DOHH2 (cell line): ENCODE data around the gene IGSF11.

ENCODE experiments used
- H3F3A ChIP-seq: fragments of 200-600 bp; sonication (generic), shearing (Covaris generic); 2 replicates; pipeline ENCODE4 v1.6.0; 2016; ENCODE audit warnings: antibody characterized with exemption, mild to moderate bottlenecking; ENCODE audit not compliant: control insufficient read depth, insufficient read depth
- H3K27ac ChIP-seq: fragments of 200-600 bp; sonication (generic); 2 replicates; pipeline ENCODE4 v1.5.1; 2014; ENCODE audit warnings: low read depth, mild to moderate bottlenecking, low read length, moderate library complexity
- H3K27me3 ChIP-seq: fragments of 200-600 bp; sonication (generic); 2 replicates; pipeline ENCODE4 v1.6.1; 2014; ENCODE audit warnings: mild to moderate bottlenecking, low read length, mixed read lengths; ENCODE audit not compliant: control insufficient read depth
- H3K36me3 ChIP-seq: fragments of 200-600 bp; sonication (generic); 2 replicates; pipeline ENCODE4 v1.6.1; 2014; ENCODE audit warnings: mild to moderate bottlenecking, low read length, moderate library complexity, mixed read lengths; ENCODE audit not compliant: control insufficient read depth
- H3K4me1 ChIP-seq: fragments of 200-600 bp; sonication (generic); 2 replicates; pipeline ENCODE4 v1.6.1; 2014; ENCODE audit warnings: mild to moderate bottlenecking, low read length, mixed read lengths; ENCODE audit not compliant: control insufficient read depth
- H3K4me2 ChIP-seq: fragments of 200-600 bp; sonication (generic); 2 replicates; pipeline ENCODE4 v1.6.0; 2014; ENCODE audit warnings: mild to moderate bottlenecking, low read length, moderate library complexity
- H3K4me3 ChIP-seq: fragments of 200-600 bp; sonication (generic); 2 replicates; pipeline ENCODE4 v1.5.1; 2014; ENCODE audit warnings: mild to moderate bottlenecking, low read length, mixed read lengths
- H3K79me2 ChIP-seq: fragments of 200-600 bp; sonication (generic); 2 replicates; pipeline ENCODE4 v1.6.1; 2014; ENCODE audit warnings: mild to moderate bottlenecking, low read length, mixed read lengths; ENCODE audit not compliant: control insufficient read depth
- H3K9me2 ChIP-seq: fragments of 200-600 bp; sonication (generic); replicated peaks from 2 replicates; pipeline ENCODE4 v1.6.1; 2014; ENCODE audit warnings: mild to moderate bottlenecking, low read length, mixed read lengths; ENCODE audit not compliant: control insufficient read depth
- H3K9me3 ChIP-seq: fragments of 200-600 bp; sonication (generic); 2 replicates; pipeline ENCODE4 v1.6.1; 2014; ENCODE audit warnings: antibody characterized with exemption, low read length, mixed read lengths; ENCODE audit not compliant: control insufficient read depth, insufficient read depth
- H4K20me1 ChIP-seq: fragments of 200-600 bp; sonication (generic); 2 replicates; pipeline ENCODE4 v1.6.0; 2014; ENCODE audit warnings: low read depth, mild to moderate bottlenecking, antibody characterized with exemption, low read length, moderate library complexity; ENCODE audit not compliant: control insufficient read depth, insufficient read depth
- EZH2phosphoT487 ChIP-seq: fragments of 200-600 bp; sonication (generic); IDR thresholded peaks from 2 replicates; pipeline ENCODE4 v1.6.1; 2017; ENCODE audit warnings: borderline replicate concordance, mild to moderate bottlenecking, antibody characterized with exemption, low read length, moderate library complexity, mixed read lengths
- TF ChIP-seq, protein P1 (sequence below): fragments of 200-600 bp; sonication (generic); IDR thresholded peaks from one replicate; pipeline ENCODE4 v1.5.1; 2014; ENCODE audit warnings: antibody characterized with exemption, mild to moderate bottlenecking, low read depth, low read length; ENCODE audit not compliant: poor library complexity, severe bottlenecking

IGSF11 gene

DNA sequence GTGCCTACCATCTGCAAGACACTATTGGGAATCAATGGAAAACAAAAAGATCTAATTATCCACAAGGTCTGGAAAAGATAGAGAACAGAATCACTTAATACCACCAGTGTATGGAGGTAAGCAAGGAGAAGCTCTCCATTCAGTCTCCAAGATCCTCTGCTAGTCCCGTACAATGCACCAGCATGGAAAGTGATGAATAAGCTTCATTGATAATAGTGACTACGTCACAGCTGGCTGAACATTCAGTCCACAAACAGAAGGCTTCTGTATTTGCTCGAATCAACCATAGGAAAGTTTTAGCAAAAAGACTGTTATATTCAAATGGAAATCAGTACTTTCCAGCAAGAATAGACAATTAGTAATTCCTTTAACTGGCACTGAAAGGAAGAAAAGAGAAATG lies 42.9 kb downstream of the IGSF11 start:
- H3K4me1 ChIP-seq: no peaks in the 10 kb centered on the region
- TF ChIP-seq EZH2phosphoT487: no peak
- TF ChIP-seq, protein P1, sequence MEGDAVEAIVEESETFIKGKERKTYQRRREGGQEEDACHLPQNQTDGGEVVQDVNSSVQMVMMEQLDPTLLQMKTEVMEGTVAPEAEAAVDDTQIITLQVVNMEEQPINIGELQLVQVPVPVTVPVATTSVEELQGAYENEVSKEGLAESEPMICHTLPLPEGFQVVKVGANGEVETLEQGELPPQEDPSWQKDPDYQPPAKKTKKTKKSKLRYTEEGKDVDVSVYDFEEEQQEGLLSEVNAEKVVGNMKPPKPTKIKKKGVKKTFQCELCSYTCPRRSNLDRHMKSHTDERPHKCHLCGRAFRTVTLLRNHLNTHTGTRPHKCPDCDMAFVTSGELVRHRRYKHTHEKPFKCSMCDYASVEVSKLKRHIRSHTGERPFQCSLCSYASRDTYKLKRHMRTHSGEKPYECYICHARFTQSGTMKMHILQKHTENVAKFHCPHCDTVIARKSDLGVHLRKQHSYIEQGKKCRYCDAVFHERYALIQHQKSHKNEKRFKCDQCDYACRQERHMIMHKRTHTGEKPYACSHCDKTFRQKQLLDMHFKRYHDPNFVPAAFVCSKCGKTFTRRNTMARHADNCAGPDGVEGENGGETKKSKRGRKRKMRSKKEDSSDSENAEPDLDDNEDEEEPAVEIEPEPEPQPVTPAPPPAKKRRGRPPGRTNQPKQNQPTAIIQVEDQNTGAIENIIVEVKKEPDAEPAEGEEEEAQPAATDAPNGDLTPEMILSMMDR: no peak
- H3K4me2 ChIP-seq: no peak overlapping the region
- H3K4me3 ChIP-seq: no peak overlapping the region
- H3K36me3 ChIP-seq: no peaks in the 10 kb centered on the region
- no peaks in the 10 kb centered on the region for H4K20me1 ChIP-seq
- H3K27me3 ChIP-seq: no peaks in the 10 kb centered on the region
- no peaks in the 10 kb centered on the region for H3K79me2 ChIP-seq
- H3F3A ChIP-seq: no peaks in the 10 kb centered on the region
- H3K27ac ChIP-seq: no peak overlapping the region
- no peaks in the 10 kb centered on the region for H3K9me2 ChIP-seq
- H3K9me3 ChIP-seq: no peaks in the 10 kb centered on the region

DNA sequence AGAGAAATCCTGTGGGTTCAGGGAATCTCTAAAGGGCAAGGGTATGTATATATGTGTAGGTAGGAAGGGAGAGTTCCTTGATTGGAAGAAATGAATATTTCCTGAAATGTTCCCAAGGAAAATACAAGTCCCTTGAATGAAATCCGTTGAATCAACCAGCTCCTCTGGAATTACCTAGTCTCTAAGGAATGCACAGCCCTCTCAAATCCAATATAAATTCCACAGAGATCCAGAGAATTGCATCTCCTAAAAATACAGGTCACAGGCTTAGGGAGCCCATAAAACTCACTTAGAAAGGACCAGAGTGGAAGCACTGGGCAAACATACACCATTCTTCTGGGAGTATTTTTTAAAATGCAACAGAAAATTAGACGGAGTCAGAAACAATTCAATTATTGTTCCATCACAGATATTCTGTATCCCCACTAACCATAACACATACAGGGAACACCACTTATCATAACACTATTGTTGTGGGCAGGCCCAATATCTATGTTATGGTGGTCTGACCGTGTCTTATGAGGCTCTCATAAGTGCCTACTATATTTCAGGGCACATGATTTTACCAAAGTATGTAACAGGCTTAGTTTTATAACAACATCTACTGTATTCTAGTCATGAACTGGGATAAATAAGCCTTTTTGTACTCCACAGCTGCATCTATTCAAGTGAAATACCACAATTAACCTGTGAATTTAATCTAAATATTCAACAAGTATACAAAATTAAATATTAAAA lies 43.7 kb downstream of the IGSF11 start:
- H3K27me3 ChIP-seq: no peaks in the 10 kb centered on the region
- H3K9me3 ChIP-seq: no peaks in the 10 kb centered on the region
- H3K9me2 ChIP-seq: no peaks in the 10 kb centered on the region
- H4K20me1 ChIP-seq: no peaks in the 10 kb centered on the region
- H3K4me2 ChIP-seq: no peak overlapping the region
- no peaks in the 10 kb centered on the region for H3F3A ChIP-seq
- H3K4me1 ChIP-seq: no peaks in the 10 kb centered on the region
- no peaks in the 10 kb centered on the region for H3K36me3 ChIP-seq
- no peaks in the 10 kb centered on the region for H3K79me2 ChIP-seq
- no peak overlapping the region for H3K4me3 ChIP-seq
- TF ChIP-seq, protein P1: no peak
- no peak for TF ChIP-seq EZH2phosphoT487
- H3K27ac ChIP-seq: no peak overlapping the region

DNA sequence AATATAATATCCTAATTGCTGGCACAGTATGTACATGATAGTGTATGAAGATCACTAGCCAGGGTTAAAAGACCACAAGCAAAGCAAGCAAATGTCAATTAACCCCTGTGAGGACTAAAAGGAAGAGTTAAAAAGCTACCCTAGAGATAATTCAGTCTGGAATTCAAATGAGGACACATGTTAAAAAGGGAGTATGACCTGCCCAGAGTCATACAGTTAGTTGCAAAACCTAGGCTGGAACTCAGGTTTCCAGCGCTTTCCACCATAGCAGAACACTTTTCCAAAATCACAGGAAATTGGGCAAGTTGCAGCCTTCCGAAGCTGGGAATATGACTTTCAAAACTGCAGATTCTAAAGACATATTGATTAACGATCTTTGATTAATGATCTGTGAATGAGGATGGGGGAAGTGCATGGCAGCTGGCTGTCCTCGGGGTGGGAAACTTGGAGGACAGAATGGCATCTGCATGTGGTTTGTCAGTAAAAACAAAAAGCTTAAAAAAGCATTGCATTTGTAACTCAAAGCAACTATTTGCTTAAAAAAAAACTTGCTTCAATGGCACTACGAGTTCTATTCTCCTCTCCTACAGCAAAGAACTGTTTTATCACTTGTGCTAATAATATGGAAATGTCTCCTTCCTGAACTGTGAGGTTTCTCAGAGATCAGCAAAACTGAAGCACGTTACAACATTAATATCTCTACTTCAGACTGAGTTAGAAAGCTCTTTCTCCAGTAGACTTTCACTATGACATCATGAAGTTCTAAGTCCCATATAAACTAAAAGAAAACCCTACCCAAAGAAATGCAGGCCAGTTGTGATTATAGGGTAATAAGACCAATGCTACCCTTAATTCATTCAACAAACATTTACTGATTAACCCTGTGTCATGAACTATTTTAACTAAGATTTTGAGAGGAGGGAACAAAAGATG lies 46.2 kb downstream of the IGSF11 start:
- Histone ChIP-seq H3K9me3 (no peaks in the 10 kb centered on the region), H3K4me1 (no peaks in the 10 kb centered on the region), H3K4me3 (no peak overlapping the region), H3K36me3 (no peaks in the 10 kb centered on the region), H3K79me2 (no peaks in the 10 kb centered on the region), H3K4me2 (no peak overlapping the region), H4K20me1 (no peaks in the 10 kb centered on the region), H3K27me3 (no peaks in the 10 kb centered on the region), H3K27ac (no peak overlapping the region), H3K9me2 (no peaks in the 10 kb centered on the region), H3F3A (no peaks in the 10 kb centered on the region)
- no peak for TF ChIP-seq EZH2phosphoT487
- TF ChIP-seq, protein P1: no peak
